ENCODE measurements around the gene GSN. TPM values are rescaled to one million over a fixed set of nuclear protein-coding genes. Genes with fewer than 3 reads are reported as not detected.

The GSN gene
- total RNA-seq, 1 donor from 2014 or later = 72.1 TPM

- peaks cover 10% of the 10 kb centered on the region for H3K27me3 ChIP-seq
- no peaks in the 10 kb centered on the region for H3K79me2 ChIP-seq (ENCODE audit: low read depth)
- Mint-ChIP-seq H3K36me3 (no peaks in the 10 kb centered on the region), H3K27me3 (ENCODE audit: insufficient read depth, low read depth) (peaks cover 4% of the 10 kb centered on the region), H3K4me1 (peaks cover 38% of the 10 kb centered on the region), H3K27ac (peak overlapping the region; percentile 27), H3K9me3 (no peaks in the 10 kb centered on the region), H3K4me3 (no peak overlapping the region)
- H3K9ac ChIP-seq = no peak overlapping the region
- H2AFZ ChIP-seq (replicated peaks) = no peak overlapping the region
- no peak overlapping the region for H3K27ac ChIP-seq
- H3K4me3 ChIP-seq = no peak overlapping the region
- H4K20me1 ChIP-seq (ENCODE audit: low read depth) = peaks cover 16% of the 10 kb centered on the region
- no peaks in the 10 kb centered on the region for H3K9me3 ChIP-seq (ENCODE audit: low read depth)
- DNase-seq (ENCODE audit: low spot score) = no peak
- H3K4me2 ChIP-seq = no peak overlapping the region
- no peaks in the 10 kb centered on the region for H3K36me3 ChIP-seq
- H3F3A ChIP-seq (ENCODE audit: low read depth) = peaks cover 29% of the 10 kb centered on the region
- no peak for TF ChIP-seq EZH2phosphoT487 (IDR thresholded peaks at IDR 0.05)
- TF ChIP-seq CTCF (IDR thresholded peaks at IDR 0.05) = no peak
- TF ChIP-seq EZH2 (IDR thresholded peaks at IDR 0.05) = no peak
- peaks cover 24% of the 10 kb centered on the region for H3K4me1 ChIP-seq
Observed at GRCh38 chr9:121294866-121295661, 27.1 kb downstream of the GSN start.

GRCh38 chr9:121295662-121296191, 27.8 kb downstream of the GSN start:
- Mint-ChIP-seq H3K27ac (no peak overlapping the region), H3K4me1 (peaks cover 42% of the 10 kb centered on the region), H3K36me3 (no peaks in the 10 kb centered on the region), H3K9me3 (no peaks in the 10 kb centered on the region), H3K4me3 (no peak overlapping the region), H3K27me3 (ENCODE audit: insufficient read depth, low read depth) (peaks cover 10% of the 10 kb centered on the region)
- Histone ChIP-seq H3K79me2 (ENCODE audit: low read depth) (no peaks in the 10 kb centered on the region), H3K9me3 (ENCODE audit: low read depth) (no peaks in the 10 kb centered on the region), H3K4me2 (no peak overlapping the region), H3K4me3 (no peak overlapping the region), H3F3A (ENCODE audit: low read depth) (peaks cover 34% of the 10 kb centered on the region), H3K36me3 (no peaks in the 10 kb centered on the region), H2AFZ (replicated peaks) (no peak overlapping the region), H3K4me1 (peaks cover 30% of the 10 kb centered on the region), H4K20me1 (ENCODE audit: low read depth) (peaks cover 23% of the 10 kb centered on the region), H3K27ac (no peak overlapping the region), H3K9ac (no peak overlapping the region), H3K27me3 (peaks cover 16% of the 10 kb centered on the region)
- no peak for DNase-seq (ENCODE audit: low spot score)
- TF ChIP-seq CTCF (IDR thresholded peaks at IDR 0.05) = no peak
- no peak for TF ChIP-seq EZH2phosphoT487 (IDR thresholded peaks at IDR 0.05)
- TF ChIP-seq EZH2 (IDR thresholded peaks at IDR 0.05) = no peak

- Histone ChIP-seq H3K4me1 (peaks cover 30% of the 10 kb centered on the region), H3K36me3 (no peaks in the 10 kb centered on the region), H3K27ac (no peak overlapping the region), H3K4me3 (no peak overlapping the region), H2AFZ (replicated peaks) (no peak overlapping the region), H3K79me2 (ENCODE audit: low read depth) (no peaks in the 10 kb centered on the region), H3K4me2 (no peak overlapping the region), H4K20me1 (ENCODE audit: low read depth) (peaks cover 28% of the 10 kb centered on the region), H3K27me3 (peaks cover 24% of the 10 kb centered on the region), H3K9me3 (ENCODE audit: low read depth) (no peaks in the 10 kb centered on the region), H3K9ac (no peak overlapping the region), H3F3A (ENCODE audit: low read depth) (peaks cover 34% of the 10 kb centered on the region)
- peaks cover 42% of the 10 kb centered on the region for H3K4me1 Mint-ChIP-seq
- no peak overlapping the region for H3K27ac Mint-ChIP-seq
- H3K4me3 Mint-ChIP-seq = no peak overlapping the region
- TF ChIP-seq CTCF (IDR thresholded peaks at IDR 0.05) (no peak), EZH2phosphoT487 (IDR thresholded peaks at IDR 0.05) (no peak), EZH2 (IDR thresholded peaks at IDR 0.05) (no peak)
- H3K36me3 Mint-ChIP-seq = no peaks in the 10 kb centered on the region
- H3K9me3 Mint-ChIP-seq = no peaks in the 10 kb centered on the region
- peaks cover 13% of the 10 kb centered on the region for H3K27me3 Mint-ChIP-seq (ENCODE audit: insufficient read depth, low read depth)
- DNase-seq (ENCODE audit: low spot score) = no peak
Observed at GRCh38 chr9:121296213-121297127, 28.5 kb downstream of the GSN start.

Data from neural progenitor cell (in vitro differentiated cells).